HCT116 (cell line): ENCODE data around the gene ZBTB8B. TPM values are rescaled to one million over a fixed set of nuclear protein-coding genes. Genes with fewer than 3 reads are reported as not detected.

Source experiments
- ATAC-seq: fragments of 200-7000 bp; cut with Tn5 transposase; 2 replicates; pipeline ENCODE4 v1.9.1; 2020; ENCODE audit warnings: mild to moderate bottlenecking, moderate library complexity
- BruUV-seq: library from RNA; stranded (reverse); fragments of 400-500 nt; replicated peaks from 2 replicates; lab custom pipeline; 2021; lab: Mats Ljungman, UMichigan
- CTCF ChIA-PET: fragments of 300-600 bp; sonication (Branson Sonifier 250); formaldehyde crosslinking; loops from one replicate; lab custom pipeline; 2021; ENCODE audit warnings: antibody characterized with exemption; lab: Charles Lee
- POLR2A ChIA-PET: fragments of 300-600, 350-600 bp; sonication (Branson Sonifier 250); formaldehyde crosslinking; loops from one replicate; lab custom pipeline; 2021; ENCODE audit warnings: antibody characterized with exemption; lab: Charles Lee
- RAD21 ChIA-PET, 2 experiments: fragments of 300-600 bp; sonication (Branson Sonifier 250); formaldehyde crosslinking; loops; one replicate each; lab custom pipeline; 2023; ENCODE audit warnings: low total read pairs in 2 of 2; ENCODE audit not compliant: uncharacterized antibody in 2 of 2, unreplicated experiment in 2 of 2, low non-redundant PET in 1 of 2; lab: Charles Lee
- DNase-seq: peaks from one replicate; pipeline ENCODE4 v3.0.0-alpha.2; 2010; ENCODE audit warnings: low read depth, low spot score
- H2AFZ ChIP-seq: fragments of 200-600 bp; shearing (Covaris generic), sonication (generic); 2 replicates; pipeline ENCODE4 v1.6.1; 2017; ENCODE audit warnings: low read depth, mixed run types, mixed read lengths, antibody characterized with exemption, low read length; ENCODE audit not compliant: poor library complexity, severe bottlenecking
- H3K27ac ChIP-seq: 2 replicates; pipeline ENCODE4 v1.5.1; 2012; ENCODE audit warnings: low read depth, low read length
- H3K27me3 ChIP-seq: fragments of 200-600 bp; sonication (generic); 2 replicates; pipeline ENCODE4 v1.6.1; 2016; ENCODE audit warnings: mixed run types, low read length, mixed read lengths; ENCODE audit not compliant: insufficient read depth
- H3K36me3 ChIP-seq, 2 experiments: fragments of 200-500 bp in 1 of 2; fragments of 200-600 bp in 1 of 2; sonication (Bioruptor generic) in 1 of 2; sonication (generic) in 1 of 2; 2 replicates each; pipeline versions ENCODE4 v1.5.1 to v1.6.1; 2014 to 2016; ENCODE audit warnings: low read length in 2 of 2, inconsistent platforms in 1 of 2, mixed read lengths in 1 of 2, mixed run types in 1 of 2; ENCODE audit not compliant: insufficient read depth in 2 of 2, control insufficient read depth in 1 of 2
- H3K4me1 ChIP-seq, 2 experiments: fragments of 200-600 bp in 1 of 2; sonication (generic) in 1 of 2; 2 replicates each; pipeline versions ENCODE4 v1.5.1 to v1.6.1; 2012 to 2017; ENCODE audit warnings: low read length in 2 of 2, inconsistent platforms in 1 of 2, mild to moderate bottlenecking in 1 of 2, mixed read lengths in 1 of 2, mixed run types in 1 of 2, moderate library complexity in 1 of 2; ENCODE audit not compliant: insufficient read depth in 2 of 2, control insufficient read depth in 1 of 2
- H3K4me2 ChIP-seq: fragments of 200-600 bp; sonication (generic); 2 replicates; pipeline ENCODE4 v1.6.1; 2017; ENCODE audit warnings: mixed run types, low read length, mixed read lengths
- H3K4me3 ChIP-seq, 2 experiments: fragments of 200-600 bp in 1 of 2; sonication (generic) in 1 of 2; replicated peaks in 1 of 2; 2 replicates each; pipeline ENCODE4 v1.5.1; 2011 to 2016; ENCODE audit warnings: low read length in 2 of 2, control low read depth in 1 of 2, low read depth in 1 of 2, mild to moderate bottlenecking in 1 of 2, mixed read lengths in 1 of 2, mixed run types in 1 of 2
- H3K79me2 ChIP-seq: fragments of 200-600 bp; sonication (generic); 2 replicates; pipeline ENCODE4 v1.6.1; 2017; ENCODE audit warnings: mild to moderate bottlenecking, mixed run types, low read length, moderate library complexity, mixed read lengths; ENCODE audit not compliant: insufficient read depth
- H3K9ac ChIP-seq: fragments of 200-600 bp; sonication (generic); 2 replicates; pipeline ENCODE4 v1.6.1; 2016; ENCODE audit warnings: low read length, mixed read lengths
- H3K9me2 ChIP-seq: fragments of 200-600 bp; sonication (generic), shearing (Covaris generic); 2 replicates; pipeline ENCODE4 v1.6.1; 2017; ENCODE audit warnings: mixed run types, mild to moderate bottlenecking, moderate library complexity; ENCODE audit not compliant: insufficient read depth
- H3K9me3 ChIP-seq, 2 experiments: fragments of 200-500 bp in 1 of 2; fragments of 200-600 bp in 1 of 2; sonication (Bioruptor generic) in 1 of 2; sonication (generic) in 1 of 2; 2 replicates each; pipeline ENCODE4 v1.6.1; 2014 to 2017; ENCODE audit warnings: low read length in 2 of 2, mixed read lengths in 2 of 2, inconsistent platforms in 1 of 2, low read depth in 1 of 2, mild to moderate bottlenecking in 1 of 2, mixed run types in 1 of 2, moderate library complexity in 1 of 2; ENCODE audit not compliant: control insufficient read depth in 1 of 2, insufficient read depth in 1 of 2
- H4K20me1 ChIP-seq: fragments of 200-600 bp; sonication (generic), shearing (Covaris generic); 2 replicates; pipeline ENCODE4 v1.6.1; 2017; ENCODE audit warnings: mixed run types, mild to moderate bottlenecking, moderate library complexity; ENCODE audit not compliant: insufficient read depth
- ATF3 ChIP-seq: IDR thresholded peaks from 2 replicates; pipeline ENCODE4 v1.6.1; 2012
- CEBPB ChIP-seq: IDR thresholded peaks from 2 replicates; pipeline ENCODE4 v1.6.1; 2012; ENCODE audit warnings: low read depth
- ELF1 ChIP-seq: IDR thresholded peaks from 2 replicates; pipeline ENCODE4 v1.6.1; 2012; ENCODE audit warnings: low read depth, borderline replicate concordance
- EZH2phosphoT487 ChIP-seq: fragments of 200-600 bp; IDR thresholded peaks from 2 replicates; pipeline ENCODE4 v1.6.1; 2018; ENCODE audit warnings: antibody characterized with exemption, borderline replicate concordance
- FOSL1 ChIP-seq: IDR thresholded peaks from 2 replicates; pipeline ENCODE4 v1.6.1; 2012; ENCODE audit warnings: low read depth
- JUND ChIP-seq: IDR thresholded peaks from 2 replicates; pipeline ENCODE4 v1.6.1; 2012
- POLR2A ChIP-seq: IDR thresholded peaks from 2 replicates; pipeline ENCODE4 v1.7.0; 2011; ENCODE audit warnings: borderline replicate concordance; ENCODE audit not compliant: insufficient read depth, insufficient read length; ENCODE audit errors: extremely low read depth
- POLR2AphosphoS5 ChIP-seq: IDR thresholded peaks from 2 replicates; pipeline ENCODE4 v1.6.1; 2011; ENCODE audit warnings: mild to moderate bottlenecking, low read depth, low read length, moderate library complexity
- RAD21 ChIP-seq: IDR thresholded peaks from 2 replicates; pipeline ENCODE4 v1.6.1; 2012; ENCODE audit warnings: low read depth, mild to moderate bottlenecking
- SIN3A ChIP-seq: IDR thresholded peaks from 2 replicates; pipeline ENCODE4 v1.6.1; 2012; ENCODE audit warnings: low read depth
- intact Hi-C: fragments of 100-400 bp; cut with micrococcal nuclease; formaldehyde crosslinking; loops from 2 replicates; pipeline ENCODE4 v1.10.0; 2022
- total RNA-seq: library from RNA; stranded (reverse); gene quantifications from one replicate; pipeline ENCODE4 v1.2.1, GENCODE V29; 2021; ENCODE audit not compliant: unreplicated experiment
- TF ChIP-seq, protein P1 (sequence below), 3 experiments: fragments of 200-600 bp in 1 of 3; sonication (generic) in 1 of 3; IDR thresholded peaks in 2 of 3; conservative IDR thresholded peaks in 1 of 3; 2 replicates each; pipeline ENCODE4 v1.5.1; 2012 to 2017; ENCODE audit warnings: low read depth in 2 of 3, low read length in 2 of 3, antibody characterized with exemption in 1 of 3, borderline replicate concordance in 1 of 3, control low read depth in 1 of 3, mild to moderate bottlenecking in 1 of 3, mixed read lengths in 1 of 3, mixed run types in 1 of 3, moderate library complexity in 1 of 3; ENCODE audit not compliant: insufficient read depth in 1 of 3
- TF ChIP-seq, protein P2 (sequence below): IDR thresholded peaks from 2 replicates; pipeline ENCODE4 v1.6.1; 2012

ZBTB8B gene
- total RNA-seq, 1 experiment from 2014 or later = 0.25 TPM

- TF ChIP-seq, protein P1, sequence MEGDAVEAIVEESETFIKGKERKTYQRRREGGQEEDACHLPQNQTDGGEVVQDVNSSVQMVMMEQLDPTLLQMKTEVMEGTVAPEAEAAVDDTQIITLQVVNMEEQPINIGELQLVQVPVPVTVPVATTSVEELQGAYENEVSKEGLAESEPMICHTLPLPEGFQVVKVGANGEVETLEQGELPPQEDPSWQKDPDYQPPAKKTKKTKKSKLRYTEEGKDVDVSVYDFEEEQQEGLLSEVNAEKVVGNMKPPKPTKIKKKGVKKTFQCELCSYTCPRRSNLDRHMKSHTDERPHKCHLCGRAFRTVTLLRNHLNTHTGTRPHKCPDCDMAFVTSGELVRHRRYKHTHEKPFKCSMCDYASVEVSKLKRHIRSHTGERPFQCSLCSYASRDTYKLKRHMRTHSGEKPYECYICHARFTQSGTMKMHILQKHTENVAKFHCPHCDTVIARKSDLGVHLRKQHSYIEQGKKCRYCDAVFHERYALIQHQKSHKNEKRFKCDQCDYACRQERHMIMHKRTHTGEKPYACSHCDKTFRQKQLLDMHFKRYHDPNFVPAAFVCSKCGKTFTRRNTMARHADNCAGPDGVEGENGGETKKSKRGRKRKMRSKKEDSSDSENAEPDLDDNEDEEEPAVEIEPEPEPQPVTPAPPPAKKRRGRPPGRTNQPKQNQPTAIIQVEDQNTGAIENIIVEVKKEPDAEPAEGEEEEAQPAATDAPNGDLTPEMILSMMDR (IDR thresholded peaks at IDR 0.05 in 2 of 3, conservative IDR thresholded peaks at IDR 0.05 in 1 of 3; ENCODE audit: borderline replicate concordance in 1 of 3, insufficient read depth in 1 of 3, low read depth in 2 of 3, low read length in 2 of 3) = no peak
- TF ChIP-seq POLR2AphosphoS5 (no peak), RAD21 (no peak), SIN3A (no peak), JUND (no peak), POLR2A (no peak)
- TF ChIP-seq, all 23 proteins: peak for 0
These were observed 37.0 kb downstream of the ZBTB8B start (continued) for GRCh38 chr1:32501865-32502264.

DNA sequence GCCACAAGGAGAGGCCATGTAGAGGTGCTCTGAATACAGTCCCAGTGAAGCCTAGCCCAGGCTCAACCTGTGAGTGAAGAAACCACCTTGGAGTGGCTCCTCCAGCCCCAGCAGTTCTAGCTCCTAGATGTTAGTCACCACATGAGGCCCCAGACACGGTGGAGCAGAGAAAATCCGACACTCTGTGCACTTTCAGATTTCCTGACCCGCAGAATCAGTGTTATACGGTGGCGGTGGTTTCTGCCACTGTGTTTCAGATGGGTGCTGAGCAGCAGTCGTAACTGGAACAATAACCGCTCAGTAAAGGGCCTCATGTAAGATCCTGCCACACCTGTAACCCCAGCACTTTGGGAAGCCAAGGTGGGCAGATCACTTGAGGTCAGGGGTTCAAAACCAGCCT is 38.3 kb downstream of the ZBTB8B start:
- H3K4me3 ChIP-seq = no peak overlapping the region
- intact Hi-C loops = loop anchor here (5.0 kb wide), 1 partner anchor 56 kb away; no protein-coding TSS in a partner anchor
- H3K27ac ChIP-seq = no peak overlapping the region
- CTCF ChIA-PET = no interaction called here
- H3K36me3 ChIP-seq = no peaks in the 10 kb centered on the region
- H3K79me2 ChIP-seq = no peaks in the 10 kb centered on the region
- RAD21 ChIA-PET = no interaction called here
- DNase-seq (no peak), ATAC-seq (no peak)
- H2AFZ ChIP-seq = no peak overlapping the region
- POLR2A ChIA-PET = no interaction called here
- no peaks in the 10 kb centered on the region for H4K20me1 ChIP-seq
- peaks cover 13 to 21% of the 10 kb centered on the region in 2 experiments for H3K4me1 ChIP-seq
- no peaks in the 10 kb centered on the region for H3K9me3 ChIP-seq
- no peaks in the 10 kb centered on the region for H3K27me3 ChIP-seq
- H3K4me2 ChIP-seq = no peak overlapping the region
- no peak for TF ChIP-seq FOSL1
- no peak for TF ChIP-seq JUND
- TF ChIP-seq EZH2phosphoT487 = no peak
- TF ChIP-seq CEBPB = no peak
- TF ChIP-seq, protein P2, sequence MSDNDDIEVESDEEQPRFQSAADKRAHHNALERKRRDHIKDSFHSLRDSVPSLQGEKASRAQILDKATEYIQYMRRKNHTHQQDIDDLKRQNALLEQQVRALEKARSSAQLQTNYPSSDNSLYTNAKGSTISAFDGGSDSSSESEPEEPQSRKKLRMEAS = no peak
- TF ChIP-seq ELF1 = no peak
- TF ChIP-seq ATF3 = no peak
- no peaks in the 10 kb centered on the region for H3K9me2 ChIP-seq
- no peak overlapping the region for H3K9ac ChIP-seq
- BruUV-seq = no TSS peak
